Stimulated activated CD4-positive, alpha-beta T cell treated with anti-CD3 and anti-CD28 coated beads, Interleukin-1b, Interleukin-23, amount 100 ng/mL, for 4 hours (primary cell): ENCODE results near the gene EFNA1.

Source experiments
- DNase-seq, 2 donors: peaks; one replicate each; pipeline ENCODE4 v3.0.0-alpha.2; 2020; ENCODE audit warnings: low read depth in 2 of 2

Gene EFNA1

DNA sequence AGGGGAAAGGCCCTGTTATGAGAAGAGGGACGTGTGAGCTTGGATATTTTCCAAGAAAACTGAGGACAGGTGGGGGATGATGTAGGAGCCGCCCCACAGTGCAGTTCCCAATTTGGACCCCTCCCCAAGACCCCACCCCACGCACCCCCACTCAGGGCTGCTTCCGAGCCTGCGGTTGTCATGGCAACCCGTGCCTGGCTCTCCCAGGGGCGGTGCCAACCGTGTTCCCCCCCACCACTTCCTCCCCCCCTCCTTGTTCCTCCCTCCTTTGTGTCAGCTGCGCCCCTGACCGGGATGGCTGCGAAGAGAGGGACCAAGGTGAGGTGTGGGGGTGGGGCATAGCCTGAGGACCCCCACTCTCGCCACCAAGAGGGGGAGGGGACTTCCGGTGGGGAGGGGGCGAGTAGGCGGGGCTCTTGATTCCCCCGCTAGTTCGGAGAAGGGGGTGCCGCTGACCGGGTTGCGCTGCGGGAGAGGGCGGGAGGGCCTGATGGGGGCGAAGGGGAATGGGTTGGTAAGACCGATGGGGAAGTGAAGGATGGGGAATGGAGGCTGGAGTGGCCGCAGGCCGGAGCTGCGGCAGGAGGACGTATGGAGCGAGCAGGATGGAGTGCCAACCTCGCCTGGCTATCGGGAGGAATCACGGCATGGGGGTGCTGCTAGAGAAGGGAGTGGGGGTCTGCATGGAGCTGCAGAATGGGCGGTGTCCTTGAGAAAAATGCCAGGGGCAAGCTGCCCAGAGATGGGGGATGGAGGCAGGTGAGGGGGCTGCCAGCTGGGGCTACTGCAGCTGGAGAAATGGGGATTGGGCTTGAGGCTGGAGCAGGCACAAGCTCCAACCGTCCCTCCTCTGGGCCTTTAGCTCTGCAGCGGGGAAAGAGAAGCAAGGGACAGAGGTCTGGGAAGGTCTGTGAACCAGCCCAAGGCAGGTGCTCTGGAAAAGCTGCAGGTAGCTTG is 46.9 kb downstream of the EFNA1 start:
- peak in 1 of 2 donors; percentile 30 for DNase-seq

DNA sequence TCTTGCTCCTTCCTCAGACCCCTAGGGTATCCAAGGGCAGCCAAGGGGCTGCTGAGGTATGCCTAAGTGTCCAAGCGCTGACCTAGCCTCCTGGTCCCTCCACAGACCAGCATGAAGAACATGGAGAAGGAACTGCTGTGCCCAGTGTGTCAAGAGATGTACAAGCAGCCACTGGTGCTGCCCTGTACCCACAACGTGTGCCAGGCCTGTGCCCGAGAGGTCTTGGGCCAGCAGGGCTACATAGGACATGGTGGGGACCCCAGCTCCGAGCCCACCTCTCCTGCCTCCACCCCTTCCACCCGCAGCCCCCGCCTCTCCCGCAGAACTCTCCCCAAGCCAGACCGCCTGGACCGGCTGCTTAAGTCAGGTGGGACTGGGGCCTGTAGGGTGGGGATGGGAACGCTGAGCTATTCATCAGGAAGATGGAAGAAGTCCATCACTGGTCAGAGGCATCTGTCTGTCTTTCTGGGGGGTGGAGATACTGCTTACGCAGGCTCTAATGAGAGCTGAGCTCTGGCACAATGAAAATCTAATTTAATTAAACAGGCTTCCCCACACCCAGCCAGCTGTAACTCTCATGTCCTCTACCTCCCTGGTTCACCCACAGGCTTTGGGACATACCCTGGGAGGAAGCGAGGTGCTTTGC is 47.7 kb downstream of the EFNA1 start:
- DNase-seq: no peak

DNA sequence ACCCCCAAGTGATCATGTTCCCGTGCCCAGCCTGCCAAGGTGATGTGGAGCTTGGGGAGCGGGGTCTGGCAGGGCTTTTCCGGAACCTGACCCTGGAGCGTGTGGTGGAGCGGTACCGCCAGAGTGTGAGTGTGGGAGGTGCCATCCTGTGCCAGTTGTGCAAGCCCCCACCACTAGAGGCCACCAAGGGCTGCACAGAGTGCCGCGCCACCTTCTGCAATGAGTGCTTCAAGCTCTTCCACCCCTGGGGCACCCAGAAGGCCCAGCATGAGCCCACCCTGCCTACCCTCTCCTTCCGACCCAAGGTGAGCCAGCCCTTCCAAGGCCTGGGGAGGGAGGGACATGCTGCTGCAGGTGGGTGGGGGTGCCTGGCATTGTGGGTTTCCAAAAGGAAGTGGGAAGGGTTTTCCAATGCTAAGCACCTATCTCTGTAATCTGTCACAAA is 48.3 kb downstream of the EFNA1 start:
- DNase-seq: no peak

DNA sequence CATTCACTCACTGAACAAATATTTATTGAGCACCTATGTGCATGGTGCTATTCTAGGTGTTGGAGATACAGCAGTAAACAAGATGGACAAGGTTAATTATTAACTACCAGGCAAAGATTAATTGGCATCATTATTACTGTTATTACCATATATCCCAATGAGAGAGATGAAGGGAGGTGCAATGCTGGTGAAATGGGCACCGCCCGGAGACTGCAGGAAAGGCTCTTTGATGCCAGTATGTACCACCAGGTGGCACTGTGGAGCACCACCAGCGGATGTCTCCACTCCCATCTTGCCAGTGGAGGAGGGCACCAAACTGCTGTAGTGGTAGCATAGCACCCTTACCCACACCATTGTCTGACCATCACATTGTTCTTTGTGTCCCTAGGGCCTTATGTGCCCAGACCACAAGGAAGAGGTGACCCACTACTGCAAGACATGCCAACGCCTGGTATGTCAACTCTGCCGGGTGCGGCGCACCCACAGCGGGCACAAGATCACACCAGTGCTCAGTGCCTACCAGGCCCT is 48.9 kb downstream of the EFNA1 start:
- DNase-seq: peak; percentile 81 to 87

DNA sequence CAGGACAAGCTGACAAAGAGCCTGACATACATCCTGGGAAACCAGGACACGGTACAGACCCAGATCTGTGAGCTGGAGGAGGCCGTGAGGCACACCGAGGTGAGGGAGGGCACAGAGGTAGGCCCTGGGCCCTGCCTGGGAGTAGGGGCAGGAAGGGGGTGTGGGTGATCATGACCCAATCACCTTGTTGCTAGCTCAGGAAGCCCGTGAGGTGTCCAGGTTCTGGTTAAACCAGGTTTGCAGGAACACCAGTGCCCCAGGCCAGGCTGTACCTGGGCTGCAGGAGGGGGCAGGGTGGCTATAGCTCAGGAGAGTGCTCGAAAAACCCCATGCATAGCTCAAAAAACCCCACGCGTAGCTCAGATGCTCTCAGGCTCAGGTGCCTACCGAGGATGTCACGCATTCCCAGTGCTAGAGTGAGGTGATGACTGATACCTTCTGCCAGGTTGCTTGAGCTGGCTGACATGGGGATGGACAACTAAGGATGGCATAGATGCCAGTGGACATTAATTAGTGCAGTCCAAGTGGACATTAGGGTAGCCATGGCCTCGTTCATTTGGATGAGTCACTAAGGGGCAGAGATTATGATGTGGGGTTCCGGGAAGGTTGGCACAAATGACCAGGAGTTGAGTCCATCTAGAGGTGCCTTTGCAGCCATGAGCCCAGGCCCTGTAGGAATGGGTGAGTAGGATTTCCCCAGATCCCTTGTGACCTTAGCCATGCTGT is 49.7 kb downstream of the EFNA1 start:
- no peak for DNase-seq

DNA sequence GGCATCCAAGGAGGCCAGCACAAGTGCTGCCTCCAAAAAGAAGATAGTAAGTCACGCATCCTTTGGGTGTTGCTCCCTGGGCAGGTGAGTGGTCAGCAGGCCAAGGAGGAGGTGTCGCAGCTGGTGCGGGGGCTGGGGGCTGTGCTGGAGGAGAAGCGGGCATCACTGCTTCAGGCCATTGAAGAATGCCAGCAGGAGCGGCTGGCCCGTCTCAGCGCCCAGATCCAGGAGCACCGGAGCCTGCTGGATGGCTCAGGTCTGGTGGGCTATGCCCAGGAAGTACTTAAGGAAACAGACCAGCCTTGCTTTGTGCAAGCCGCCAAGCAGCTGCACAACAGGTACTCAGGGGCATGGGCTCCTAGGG is 50.2 kb downstream of the EFNA1 start:
- no peak for DNase-seq

DNA sequence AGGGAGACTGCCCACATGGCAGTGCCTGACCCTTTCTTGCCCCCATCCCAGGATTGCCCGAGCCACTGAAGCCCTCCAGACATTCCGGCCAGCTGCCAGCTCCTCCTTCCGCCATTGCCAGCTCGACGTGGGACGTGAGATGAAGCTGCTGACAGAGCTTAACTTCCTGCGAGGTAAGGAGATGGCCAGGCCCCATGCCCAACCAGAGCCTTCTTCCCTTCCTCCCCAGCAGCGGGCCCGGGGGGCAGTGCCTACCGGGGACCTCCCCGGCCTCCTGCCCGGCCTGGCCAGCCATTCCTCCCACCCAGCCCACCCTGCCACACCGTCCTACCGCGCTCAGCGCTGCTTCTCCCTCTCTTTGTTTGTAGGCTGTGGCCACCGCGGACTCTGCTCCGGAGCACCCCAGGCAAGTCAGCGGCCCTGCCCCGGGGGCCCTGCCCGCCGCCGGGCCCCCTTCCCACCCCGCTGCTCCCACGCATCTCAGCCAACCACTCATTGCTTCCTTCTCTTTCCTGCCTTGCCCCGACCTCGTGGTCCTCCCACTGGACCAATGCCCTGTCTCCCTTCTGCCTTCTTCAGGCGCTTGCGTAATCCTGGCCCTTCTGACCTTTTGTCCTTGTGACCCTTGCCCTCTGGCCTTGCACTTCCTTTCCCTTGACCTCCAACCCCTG is 50.9 kb downstream of the EFNA1 start:
- no peak for DNase-seq

DNA sequence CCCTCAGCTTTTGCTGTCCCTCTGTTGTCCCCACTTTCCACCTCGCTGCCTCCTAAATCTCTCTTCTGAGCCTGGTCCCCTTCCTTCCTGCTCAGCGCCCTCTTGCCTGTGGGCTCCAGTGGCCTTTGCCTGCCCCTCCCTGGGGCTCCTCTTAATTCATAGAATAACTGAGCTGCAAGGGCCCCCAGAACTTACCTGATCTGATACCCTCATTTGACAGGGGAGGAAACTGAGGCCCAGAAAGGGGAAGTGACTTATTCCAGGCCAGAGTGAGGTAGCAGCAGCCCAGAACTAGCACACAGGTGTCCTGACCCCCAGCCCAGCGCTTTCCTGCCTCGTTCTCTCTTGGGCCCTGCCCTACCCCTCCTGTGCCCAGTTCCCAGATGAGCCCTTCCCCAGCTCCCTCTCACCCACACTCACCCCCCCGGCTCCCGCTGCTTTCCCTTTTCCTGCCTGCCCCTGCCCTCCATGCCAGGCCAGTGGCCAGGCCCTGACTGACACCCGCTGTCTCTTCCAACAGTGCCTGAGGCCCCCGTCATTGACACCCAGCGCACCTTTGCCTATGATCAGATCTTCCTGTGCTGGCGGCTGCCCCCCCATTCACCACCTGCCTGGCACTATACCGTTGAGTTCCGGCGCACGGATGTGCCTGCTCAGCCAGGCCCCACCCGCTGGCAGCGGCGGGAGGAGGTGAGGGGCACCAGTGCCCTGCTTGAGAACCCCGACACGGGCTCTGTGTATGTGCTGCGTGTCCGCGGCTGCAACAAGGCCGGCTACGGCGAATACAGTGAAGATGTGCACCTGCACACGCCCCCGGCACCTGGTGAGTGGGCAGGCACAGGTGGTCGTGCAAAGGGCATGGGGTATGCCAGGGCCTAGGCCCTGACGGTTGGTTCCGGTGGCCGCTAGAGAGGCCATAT is 51.7 kb downstream of the EFNA1 start:
- DNase-seq: no peak

DNA sequence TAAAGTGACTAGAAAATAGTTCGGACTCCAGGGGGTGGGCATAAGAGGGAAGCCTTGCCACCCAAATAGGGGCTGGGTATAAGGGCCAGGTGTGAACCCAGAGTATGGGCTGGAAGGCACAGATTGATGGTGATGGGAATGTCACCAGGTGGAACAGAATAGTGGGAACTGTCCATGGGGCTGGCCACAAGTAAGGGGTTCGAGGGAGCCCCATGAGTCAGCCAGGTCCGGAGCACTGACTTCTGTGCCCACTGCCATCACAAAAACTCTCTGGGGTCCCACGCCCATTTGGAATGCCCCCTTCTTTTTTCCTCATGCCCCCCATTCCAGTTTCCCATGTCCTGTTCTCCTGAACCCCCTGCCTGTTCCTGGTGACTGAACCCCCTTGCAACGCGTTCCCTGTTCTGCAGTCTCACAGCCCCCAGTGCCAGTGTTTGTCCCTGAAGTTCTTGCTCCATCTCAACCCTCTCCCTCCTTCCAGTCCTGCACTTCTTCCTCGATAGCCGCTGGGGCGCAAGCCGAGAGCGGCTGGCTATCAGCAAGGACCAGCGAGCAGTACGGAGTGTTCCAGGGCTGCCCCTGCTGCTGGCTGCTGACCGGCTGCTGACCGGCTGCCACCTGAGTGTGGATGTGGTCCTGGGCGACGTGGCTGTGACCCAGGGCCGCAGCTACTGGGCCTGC is 53.8 kb downstream of the EFNA1 start:
- DNase-seq: no peak

DNA sequence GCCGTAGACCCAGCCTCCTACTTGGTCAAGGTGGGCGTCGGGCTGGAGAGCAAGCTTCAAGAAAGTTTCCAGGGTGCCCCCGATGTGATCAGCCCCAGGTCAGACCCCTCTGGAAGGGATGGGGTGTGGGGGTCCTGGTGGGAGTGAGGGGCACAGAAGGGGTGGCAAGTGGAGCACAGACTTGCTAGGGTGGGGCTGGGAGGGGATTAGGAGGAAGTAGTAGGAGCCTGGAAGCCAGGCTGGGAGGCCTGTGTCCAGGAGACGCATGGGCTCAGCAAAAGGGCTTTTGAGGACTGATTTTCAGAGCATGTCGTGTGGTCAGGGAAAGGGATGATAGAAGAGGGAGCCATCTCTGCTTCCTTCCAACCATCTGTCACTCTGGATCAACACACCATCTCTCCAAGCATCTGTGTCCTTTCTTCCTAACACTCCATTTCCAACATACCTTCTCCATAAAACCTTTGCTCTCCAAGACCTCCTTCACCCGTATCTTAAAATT is 54.4 kb downstream of the EFNA1 start:
- DNase-seq: no peak

DNA sequence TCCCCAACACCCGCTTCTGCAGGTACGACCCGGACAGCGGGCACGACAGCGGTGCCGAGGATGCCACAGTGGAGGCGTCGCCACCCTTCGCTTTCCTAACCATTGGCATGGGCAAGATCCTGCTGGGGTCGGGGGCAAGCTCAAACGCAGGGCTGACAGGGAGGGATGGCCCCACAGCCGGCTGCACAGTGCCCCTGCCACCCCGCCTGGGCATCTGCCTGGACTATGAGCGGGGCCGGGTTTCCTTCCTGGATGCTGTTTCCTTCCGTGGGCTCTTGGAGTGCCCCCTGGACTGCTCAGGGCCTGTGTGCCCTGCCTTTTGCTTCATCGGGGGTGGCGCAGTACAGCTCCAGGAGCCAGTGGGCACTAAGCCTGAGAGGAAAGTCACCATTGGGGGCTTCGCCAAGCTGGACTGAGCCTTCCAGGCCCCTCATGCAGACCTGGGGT is 56.1 kb downstream of the EFNA1 start:
- DNase-seq: no peak

DNA sequence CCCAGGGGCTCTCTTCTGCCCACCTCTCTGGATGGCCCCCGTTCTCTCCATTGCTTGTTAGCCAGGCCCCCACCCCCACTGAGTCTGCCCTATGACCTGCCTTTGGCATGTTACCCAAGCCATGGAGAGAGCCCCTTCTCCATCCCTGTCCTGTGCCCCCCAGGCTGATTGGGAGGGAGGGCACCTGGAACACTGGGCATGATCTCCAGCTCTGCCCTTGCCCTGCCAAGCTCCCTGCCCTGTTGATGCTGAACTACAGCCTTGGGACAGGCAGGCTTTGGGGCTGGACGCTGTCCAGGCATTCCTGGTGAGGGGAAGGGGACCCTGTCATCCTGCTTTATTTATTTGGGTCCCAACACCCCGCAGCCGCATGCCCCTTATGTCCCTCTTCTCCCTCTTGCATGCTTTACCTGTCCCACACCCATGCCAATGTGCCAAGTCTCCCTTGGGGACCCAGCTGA is 56.7 kb downstream of the EFNA1 start:
- no peak for DNase-seq
